Activated naive CD4-positive, alpha-beta T cell treated with anti-CD3 and anti-CD28 coated beads, Interleukin-2, amount 10 ng/mL, durations not matched to agents 7 days and 5 days (primary cell): ENCODE data around the gene ROR1.
"Not testable (repeated sequence)": the region's sequence is repeated elsewhere in the genome, so short reads cannot be mapped to it uniquely, and the experiment has no call there.

Experiments used
- CTCF ChIA-PET: fragments of 350-600 bp; sonication (Branson Sonifier 250); formaldehyde crosslinking; loops from one replicate; lab custom pipeline; 2021; ENCODE audit warnings: antibody characterized with exemption; lab: Charles Lee
- DNase-seq: peaks from one replicate; pipeline ENCODE4 v3.0.0-alpha.2; 2020
- H3K27ac Mint-ChIP-seq: one replicate; pipeline ENCODE4 v1.8.0; 2021; ENCODE audit warnings: mild to moderate bottlenecking, moderate library complexity, mixed read lengths
- H3K27me3 Mint-ChIP-seq: one replicate; pipeline ENCODE4 v1.8.0; 2021; ENCODE audit warnings: mild to moderate bottlenecking, mixed read lengths
- H3K36me3 Mint-ChIP-seq: one replicate; pipeline ENCODE4 v1.8.0; 2021; ENCODE audit warnings: mixed read lengths
- H3K4me1 Mint-ChIP-seq: one replicate; pipeline ENCODE4 v1.8.0; 2021; ENCODE audit warnings: mixed read lengths
- H3K4me3 Mint-ChIP-seq: one replicate; pipeline ENCODE4 v1.8.0; 2021; ENCODE audit warnings: mild to moderate bottlenecking, moderate library complexity, mixed read lengths
- H3K9me3 Mint-ChIP-seq: one replicate; pipeline ENCODE4 v1.8.0; 2021; ENCODE audit warnings: mixed read lengths

ROR1 gene

GRCh38 chr1:63775418-63776127 lies 1.8 kb downstream of the ROR1 start:
- CTCF ChIA-PET, result no interaction called here
- Mint-ChIP-seq H3K9me3 (no peaks in the 10 kb centered on the region), H3K4me3 (peak overlapping the region; percentile 49), H3K27me3 (peaks cover 64% of the 10 kb centered on the region), H3K27ac (no peak overlapping the region), H3K36me3 (no peaks in the 10 kb centered on the region), H3K4me1 (peaks cover 20% of the 10 kb centered on the region)
- no peak for DNase-seq

GRCh38 chr1:63777286-63777685 lies 3.5 kb downstream of the ROR1 start:
- H3K4me1 Mint-ChIP-seq, result peaks cover 20% of the 10 kb centered on the region
- peaks cover 68% of the 10 kb centered on the region for H3K27me3 Mint-ChIP-seq
- H3K27ac Mint-ChIP-seq, result no peak overlapping the region
- H3K9me3 Mint-ChIP-seq, result no peaks in the 10 kb centered on the region
- no peaks in the 10 kb centered on the region for H3K36me3 Mint-ChIP-seq
- DNase-seq, result no peak
- CTCF ChIA-PET, result interaction anchor here (0.8 kb wide), 1 partner anchor 22 kb away, joined by 3 read pairs; no protein-coding TSS in a partner anchor
- H3K4me3 Mint-ChIP-seq, result no peak overlapping the region

DNA sequence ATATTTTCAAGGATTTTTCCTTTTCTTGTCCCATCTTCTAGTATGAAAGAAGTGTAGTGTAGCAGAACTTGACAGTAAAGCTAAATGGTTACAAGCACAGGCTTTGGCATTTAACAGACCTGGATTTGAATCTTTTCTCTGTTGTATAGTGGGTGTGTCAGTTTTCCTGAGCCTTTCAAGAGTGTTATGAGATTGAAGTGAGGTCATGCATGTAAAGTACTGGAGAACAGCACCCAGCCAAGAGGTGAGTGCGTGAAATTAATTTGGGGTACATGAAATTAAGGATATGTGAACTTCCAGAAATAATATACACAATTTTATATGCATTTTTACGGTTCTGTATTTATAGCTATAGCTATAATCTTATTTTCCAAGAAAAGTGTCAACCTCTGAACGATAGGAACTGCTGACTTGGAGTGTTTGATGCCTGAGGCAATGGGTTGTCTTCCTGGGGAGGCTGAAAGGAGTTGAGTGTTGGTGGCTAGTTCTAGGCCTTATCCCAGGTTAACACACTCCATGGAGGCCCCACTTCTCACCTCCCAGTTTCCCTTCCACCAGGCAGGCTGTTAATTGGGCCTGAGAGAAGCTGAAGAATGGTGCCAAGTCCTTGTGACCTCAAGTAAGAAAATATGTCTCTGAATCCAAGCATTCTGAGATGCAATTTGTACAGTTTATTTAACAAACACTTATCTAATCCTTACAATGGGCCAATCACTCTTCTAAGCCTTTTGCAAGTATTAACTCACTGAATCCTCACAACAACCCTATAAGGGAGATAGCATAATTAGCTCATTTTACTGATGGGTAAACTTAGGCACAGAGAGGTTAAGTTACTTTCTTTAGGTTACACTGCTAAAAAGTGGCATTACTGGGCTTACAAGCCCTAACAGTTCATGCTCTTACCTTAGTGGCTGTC lies 4.4 kb downstream of the ROR1 start:
- CTCF ChIA-PET, result interaction anchor here (0.6 to 1.3 kb wide), 3 partner anchors 17 to 439 kb away, joined by 3 read pairs; no protein-coding TSS in a partner anchor

DNA sequence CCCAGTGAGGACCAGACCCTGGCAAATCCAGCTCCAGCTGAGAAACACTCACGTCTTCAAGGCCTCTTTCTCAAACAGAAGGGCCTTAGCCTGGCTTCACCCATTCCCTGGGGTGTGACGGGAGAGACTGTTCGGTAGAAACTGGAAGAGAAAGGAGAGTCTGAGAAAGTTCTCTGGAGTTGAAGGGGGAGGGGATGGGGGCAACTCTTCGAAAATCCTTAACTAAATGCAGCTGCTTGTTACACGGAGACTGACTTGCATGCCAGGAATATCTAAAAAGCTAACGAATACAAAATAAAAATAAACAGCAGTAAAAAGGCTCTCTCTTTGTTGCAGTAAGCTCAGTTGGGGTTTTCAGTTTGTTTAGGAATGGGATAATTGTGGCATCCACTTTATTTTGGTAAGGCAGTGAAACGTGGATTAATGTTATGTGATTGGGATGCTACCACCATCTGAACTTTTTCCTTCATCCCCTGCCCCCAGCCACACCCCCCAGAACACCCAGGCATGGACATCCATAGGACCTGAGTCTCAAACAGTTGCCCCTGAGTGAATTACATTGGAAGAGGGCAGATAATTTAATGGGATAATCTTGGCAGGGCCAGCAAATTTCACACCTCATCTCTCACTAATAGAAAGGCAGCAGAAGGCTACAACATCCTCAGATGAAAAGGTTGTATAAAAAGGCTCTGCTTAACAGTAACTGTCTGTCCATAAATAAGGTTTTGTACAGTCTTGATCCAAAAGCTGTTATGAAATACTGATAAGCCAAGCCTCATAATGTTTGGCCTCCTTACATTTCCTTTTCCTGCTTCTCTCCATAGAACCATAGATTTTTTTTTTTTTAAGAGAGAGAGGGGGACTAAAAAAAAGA lies 5.8 kb downstream of the ROR1 start:
- Mint-ChIP-seq H3K27ac (no peak overlapping the region), H3K4me1 (peaks cover 10% of the 10 kb centered on the region), H3K36me3 (no peaks in the 10 kb centered on the region), H3K4me3 (no peak overlapping the region), H3K27me3 (peaks cover 54% of the 10 kb centered on the region), H3K9me3 (no peaks in the 10 kb centered on the region)
- no peak for DNase-seq
- CTCF ChIA-PET, result interaction anchor here (1.3 kb wide), 2 partner anchors 19 to 96 kb away, joined by 3 read pairs; no protein-coding TSS in a partner anchor

More for the DNA sequence above, 4.4 kb downstream of the ROR1 start:
- Mint-ChIP-seq H3K36me3 (no peaks in the 10 kb centered on the region), H3K27ac (no peak overlapping the region), H3K9me3 (no peaks in the 10 kb centered on the region), H3K4me3 (no peak overlapping the region), H3K27me3 (peaks cover 65% of the 10 kb centered on the region), H3K4me1 (peaks cover 16% of the 10 kb centered on the region)
- no peak for DNase-seq

GRCh38 chr1:63780565-63780964 lies 6.7 kb downstream of the ROR1 start:
- H3K27me3 Mint-ChIP-seq, result peaks cover 45% of the 10 kb centered on the region
- no peaks in the 10 kb centered on the region for H3K9me3 Mint-ChIP-seq
- CTCF ChIA-PET, result no interaction called here

GRCh38 chr1:63782982-63783381 lies 9.2 kb downstream of the ROR1 start:
- Mint-ChIP-seq H3K27ac (no peak overlapping the region), H3K4me1 (no peaks in the 10 kb centered on the region), H3K4me3 (no peak overlapping the region), H3K36me3 (no peaks in the 10 kb centered on the region), H3K9me3 (no peaks in the 10 kb centered on the region), H3K27me3 (peaks cover 29% of the 10 kb centered on the region)
- DNase-seq, result no peak
- CTCF ChIA-PET, result no interaction called here

More at GRCh38 chr1:63780565-63780964, 6.7 kb downstream of the ROR1 start:
- DNase-seq, result no peak
- H3K36me3 Mint-ChIP-seq, result no peaks in the 10 kb centered on the region
- peaks cover under 1% of the 10 kb centered on the region for H3K4me1 Mint-ChIP-seq
- no peak overlapping the region for H3K27ac Mint-ChIP-seq
- no peak overlapping the region for H3K4me3 Mint-ChIP-seq

DNA sequence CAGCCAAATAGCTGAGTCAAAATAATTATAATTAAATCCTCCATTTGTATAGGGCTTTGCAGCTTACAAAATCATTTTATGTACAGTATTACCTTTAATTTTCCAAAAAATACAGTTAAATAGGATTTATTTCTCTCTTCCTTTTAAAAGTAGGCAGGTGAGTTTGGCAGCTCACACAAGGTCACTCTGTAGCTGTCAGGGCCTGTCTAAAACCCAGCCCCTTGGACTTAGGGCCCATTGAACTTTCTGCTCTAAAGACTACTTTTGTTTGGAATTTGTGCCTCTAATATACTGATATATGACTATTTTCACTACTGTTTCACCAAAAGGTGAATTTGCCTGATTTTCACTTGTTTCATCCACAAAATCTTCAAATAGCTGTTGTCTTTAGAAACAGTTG lies 10.3 kb downstream of the ROR1 start:
- no peaks in the 10 kb centered on the region for H3K36me3 Mint-ChIP-seq
- no peaks in the 10 kb centered on the region for H3K9me3 Mint-ChIP-seq
- H3K27ac Mint-ChIP-seq, result no peak overlapping the region
- CTCF ChIA-PET, result no interaction called here
- DNase-seq, result no peak
- no peak overlapping the region for H3K4me3 Mint-ChIP-seq
- peaks cover 26% of the 10 kb centered on the region for H3K27me3 Mint-ChIP-seq
- H3K4me1 Mint-ChIP-seq, result no peaks in the 10 kb centered on the region

DNA sequence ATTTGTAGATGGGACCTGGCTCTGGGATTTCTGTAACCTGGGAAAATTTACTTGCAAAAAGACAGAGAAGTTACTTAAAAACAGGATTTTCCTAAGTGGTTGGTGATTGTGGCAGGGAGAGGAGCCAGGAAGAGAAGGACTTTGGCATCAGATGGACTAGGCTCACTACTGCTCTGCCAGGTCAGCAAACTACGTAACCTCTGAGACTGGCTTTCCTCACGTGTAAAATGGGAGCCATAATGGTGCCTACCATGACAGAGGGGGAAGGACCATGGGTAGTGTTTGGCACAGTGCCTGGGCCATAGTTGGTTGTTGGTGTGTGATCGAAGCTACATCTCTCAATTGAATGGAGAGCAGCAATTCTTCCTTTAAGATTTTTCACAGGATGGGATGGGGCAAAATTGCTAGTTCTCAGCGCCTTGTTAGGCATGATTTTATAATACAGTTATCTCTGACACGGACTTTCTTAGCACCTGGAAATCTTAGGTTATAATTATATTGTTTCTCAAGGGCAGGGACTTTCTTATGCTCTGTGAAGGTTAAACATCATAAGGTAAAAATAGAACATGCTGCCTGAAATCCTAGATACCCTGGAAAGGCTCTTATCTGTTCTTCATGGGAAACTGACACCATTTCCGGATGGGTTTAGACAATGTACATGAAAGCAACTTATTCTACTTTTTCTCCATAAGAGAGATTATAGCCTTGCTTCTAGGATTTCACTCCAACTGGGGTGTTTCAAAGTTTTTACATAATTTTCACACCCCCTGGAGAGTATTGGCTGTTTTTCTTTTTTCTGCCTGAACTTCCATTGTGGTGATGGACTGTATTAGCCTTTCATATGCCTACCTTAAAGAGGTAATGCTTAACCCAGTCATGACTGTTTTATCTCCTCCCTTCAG lies 10.9 kb downstream of the ROR1 start:
- Mint-ChIP-seq H3K27me3 (peaks cover 21% of the 10 kb centered on the region), H3K4me1 (peaks cover 5% of the 10 kb centered on the region), H3K36me3 (no peaks in the 10 kb centered on the region), H3K27ac (no peak overlapping the region), H3K4me3 (no peak overlapping the region), H3K9me3 (no peaks in the 10 kb centered on the region)
- DNase-seq, result no peak
- CTCF ChIA-PET, result no interaction called here

DNA sequence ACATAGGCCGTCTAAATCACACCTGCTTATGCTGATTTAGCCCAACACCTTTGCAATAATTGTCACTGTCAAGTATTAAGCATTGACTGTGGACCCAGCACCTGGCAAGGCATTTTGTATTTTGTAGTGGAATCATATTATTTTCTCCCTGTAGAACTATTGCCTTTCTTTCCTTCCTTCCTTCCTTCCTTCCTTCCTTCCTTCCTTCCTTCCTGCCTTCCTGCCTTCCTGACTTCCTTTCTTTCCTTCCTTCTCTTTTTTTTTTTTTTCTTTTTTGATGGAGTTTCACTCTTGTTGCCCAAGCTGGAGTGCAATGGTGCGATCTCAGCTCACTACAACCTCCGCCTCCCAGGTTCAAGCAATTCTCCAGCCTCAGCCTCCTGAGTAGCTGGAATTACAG lies 13.5 kb downstream of the ROR1 start:
- H3K4me3 Mint-ChIP-seq, H3K36me3 Mint-ChIP-seq, DNase-seq, H3K27ac Mint-ChIP-seq, H3K4me1 Mint-ChIP-seq, H3K9me3 Mint-ChIP-seq, CTCF ChIA-PET, H3K27me3 Mint-ChIP-seq: not testable (repeated sequence)

- H3K36me3 Mint-ChIP-seq, result no peaks in the 10 kb centered on the region
Measured at GRCh38 chr1:63787875-63788274, 14.1 kb downstream of the ROR1 start.

GRCh38 chr1:63789856-63790605 lies 16.2 kb downstream of the ROR1 start:
- no peaks in the 10 kb centered on the region for H3K36me3 Mint-ChIP-seq
- no peaks in the 10 kb centered on the region for H3K9me3 Mint-ChIP-seq
- peaks cover 7% of the 10 kb centered on the region for H3K4me1 Mint-ChIP-seq
- no peak for DNase-seq
- H3K4me3 Mint-ChIP-seq, result no peak overlapping the region
- H3K27ac Mint-ChIP-seq, result no peak overlapping the region
- peaks cover 6% of the 10 kb centered on the region for H3K27me3 Mint-ChIP-seq
- CTCF ChIA-PET, result interaction anchor here (1.0 kb wide), 1 partner anchor 98 kb away, joined by 3 read pairs; no protein-coding TSS in a partner anchor

More at GRCh38 chr1:63787875-63788274, 14.1 kb downstream of the ROR1 start:
- CTCF ChIA-PET, result no interaction called here
- Mint-ChIP-seq H3K27me3 (peaks cover 2% of the 10 kb centered on the region), H3K27ac (no peak overlapping the region), H3K9me3 (no peaks in the 10 kb centered on the region), H3K4me3 (no peak overlapping the region), H3K4me1 (peaks cover 7% of the 10 kb centered on the region)
- no peak for DNase-seq

- no peaks in the 10 kb centered on the region for H3K9me3 Mint-ChIP-seq
- DNase-seq, result no peak
- no peak overlapping the region for H3K27ac Mint-ChIP-seq
- CTCF ChIA-PET, result no interaction called here
- H3K27me3 Mint-ChIP-seq, result peaks cover 9% of the 10 kb centered on the region
- no peaks in the 10 kb centered on the region for H3K36me3 Mint-ChIP-seq
- no peak overlapping the region for H3K4me3 Mint-ChIP-seq
- peaks cover 7% of the 10 kb centered on the region for H3K4me1 Mint-ChIP-seq
Measured at GRCh38 chr1:63790989-63791388, 17.2 kb downstream of the ROR1 start.
